A549 (cell line): ENCODE measurements around the gene PLEKHD1. TPM values are rescaled to one million over a fixed set of nuclear protein-coding genes. Genes with fewer than 3 reads are reported as not detected.

Experiments used
- ATAC-seq, 2 experiments: fragments of 200-7000 bp in 1 of 2; fragments of >200 bp in 1 of 2; cut with Nextera tagmentation in 1 of 2; cut with Tn5 transposase in 1 of 2; 3 replicates each; pipeline versions ENCODE4 v1.8.0 to v1.9.1; 2018 to 2020; ENCODE audit warnings: mild to moderate bottlenecking in 1 of 2, moderate library complexity in 1 of 2
- CTCF ChIA-PET: fragments of 300-600 bp; sonication (Branson Sonifier 250); formaldehyde crosslinking; extraction: SDS; loops from one replicate; lab custom pipeline; 2021; ENCODE audit warnings: antibody characterized with exemption, inconsistent platforms; lab: Yijun Ruan, JAX
- POLR2A ChIA-PET: fragments of 350-600 bp; formaldehyde crosslinking; extraction: SDS; loops from one replicate; lab custom pipeline; 2021; ENCODE audit warnings: antibody characterized with exemption, inconsistent platforms; lab: Yijun Ruan, JAX
- DNase-seq, 2 experiments: peaks; one replicate each; pipeline versions ENCODE4 v3.0.0 to v3.0.0-alpha.2; 2011 to 2016; ENCODE audit warnings: low read depth in 1 of 2, low spot score in 1 of 2
- FAIRE-seq: peaks from 2 replicates; lab custom pipeline; 2011; peaks lifted over from hg19 to GRCh38; lab: Jason Lieb, UNC
- H3K27ac ChIP-seq, 2 experiments: fragments of >200 bp; sonication (Bioruptor Twin); formaldehyde crosslinking; 3 replicates each; pipeline ENCODE4 v1.5.1; 2016 to 2017
- H3K4me1 ChIP-seq: fragments of >200 bp; sonication (Bioruptor Twin); formaldehyde crosslinking; 3 replicates; pipeline ENCODE4 v1.6.1; 2016
- H3K4me2 ChIP-seq: fragments of >200 bp; sonication (Bioruptor Twin); formaldehyde crosslinking; 3 replicates; pipeline ENCODE4 v1.6.1; 2016
- H3K4me3 ChIP-seq: fragments of >200 bp; sonication (Bioruptor Twin); formaldehyde crosslinking; 3 replicates; pipeline ENCODE4 v1.5.1; 2016
- H3K9me3 ChIP-seq: fragments of >200 bp; sonication (Bioruptor Twin); formaldehyde crosslinking; 3 replicates; pipeline ENCODE4 v1.6.1; 2016
- CBX8 ChIP-seq: fragments of 200-600 bp; sonication (generic); IDR thresholded peaks from 2 replicates; pipeline ENCODE4 v1.6.1; 2016
- CHD4 ChIP-seq: fragments of 200-600 bp; sonication (generic); IDR thresholded peaks from 2 replicates; pipeline ENCODE4 v1.6.1; 2016; ENCODE audit warnings: antibody characterized with exemption, mild to moderate bottlenecking, borderline replicate concordance
- KDM1A ChIP-seq: fragments of 200-600 bp; sonication (generic); IDR thresholded peaks from 2 replicates; pipeline ENCODE4 v1.6.1; 2016; ENCODE audit warnings: low read depth, mild to moderate bottlenecking
- MAFK ChIP-seq: fragments of 450-650 bp; IDR thresholded peaks from 2 replicates; pipeline ENCODE4 v1.6.1; 2014; ENCODE audit not compliant: partially characterized antibody
- PHF8 ChIP-seq: fragments of 200-600 bp; sonication (generic); IDR thresholded peaks from 2 replicates; pipeline ENCODE4 v1.6.1; 2016; ENCODE audit warnings: low read depth, mild to moderate bottlenecking, antibody characterized with exemption, moderate library complexity, borderline replicate concordance
- RFX5 ChIP-seq: fragments of 450-650 bp; IDR thresholded peaks from 2 replicates; pipeline ENCODE4 v1.7.1; 2014; ENCODE audit warnings: antibody characterized with exemption, mild to moderate bottlenecking, moderate library complexity
- RNF2 ChIP-seq: fragments of 200-600 bp; sonication (generic); IDR thresholded peaks from 2 replicates; pipeline ENCODE4 v1.6.1; 2016; ENCODE audit warnings: low read depth, mild to moderate bottlenecking, antibody characterized with exemption, moderate library complexity, borderline replicate concordance
- ZFP36 ChIP-seq: fragments of 450-650 bp; IDR thresholded peaks from 2 replicates; pipeline ENCODE4 v1.6.1; 2014; ENCODE audit warnings: borderline replicate concordance; ENCODE audit not compliant: partially characterized antibody
- WGBS: methylation state at CpG from one replicate; pipeline ENCODE4 v1.1.6; 2017; ENCODE audit errors: missing lambda C conversion rate; 5-methylcytosine and 5-hydroxymethylcytosine counted together
- polyA plus RNA-seq, 4 experiments: library from polyadenylated mRNA; depleted of rRNA in 3 of 4; stranded (reverse); fragments of >200 nt; fragmentation: RNase III in 1 of 4; extraction: RNeasy Plus Mini Kit Qiagen cat#74134 plus additional on column Dnase treatment in 1 of 4; gene quantifications; 2 replicates in 3 of 4; 3 replicates in 1 of 4; pipeline ENCODE4 v1.2.3, GENCODE V29; 2011 to 2017
- TF ChIP-seq, protein P1 (sequence below): fragments of 250-450 bp; sonication (Bioruptor Pico); IDR thresholded peaks from 2 replicates; pipeline ENCODE4 v1.5.0; 2020; ENCODE audit warnings: low read depth, mild to moderate bottlenecking, moderate library complexity
- TF ChIP-seq, protein P2 (sequence below): fragments of >200 bp; sonication (Bioruptor Twin); formaldehyde crosslinking; IDR thresholded peaks from 3 replicates; pipeline ENCODE4 v1.5.1; 2016
- TF ChIP-seq, protein P3 (sequence below): IDR thresholded peaks from 2 replicates; pipeline ENCODE4 v1.6.1; 2012
- TF ChIP-seq, protein P4 (sequence below): fragments of >200 bp; sonication (Bioruptor Twin); formaldehyde crosslinking; IDR thresholded peaks from 3 replicates; pipeline ENCODE4 v1.6.1; 2016
- TF ChIP-seq, protein P5 (sequence below): fragments of 150-350 bp; IDR thresholded peaks from 2 replicates; pipeline ENCODE4 v1.6.1; 2014; ENCODE audit warnings: low read depth, mild to moderate bottlenecking, low read length

PLEKHD1 gene
- polyA plus RNA-seq, 2 of the 4 experiments (the other 2 are of a cell fraction): 0.01 to 0.04 TPM

DNA sequence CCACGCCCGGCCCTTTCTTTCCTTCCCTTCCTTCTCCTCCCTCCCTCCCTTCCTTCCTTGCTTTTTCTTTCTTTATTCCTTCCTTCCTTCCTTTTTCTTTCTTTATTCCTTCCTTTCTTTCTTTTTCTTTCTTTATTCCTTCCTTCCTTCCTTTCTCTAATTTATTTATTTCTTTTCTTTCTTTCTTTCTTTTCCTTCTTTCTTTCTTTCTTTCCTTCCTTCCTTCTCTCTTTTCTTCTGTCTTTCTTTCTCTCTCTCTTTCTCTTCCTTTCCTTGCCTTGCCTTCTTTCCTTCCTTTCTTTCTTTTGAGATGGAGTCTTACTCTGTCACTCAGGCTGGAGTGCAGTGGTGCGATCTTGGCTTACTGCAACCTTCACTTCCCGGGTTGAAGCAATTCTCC, 74.2 kb downstream of the PLEKHD1 start:
- FAIRE-seq: no peak
- H3K4me3 ChIP-seq: no peak overlapping the region
- POLR2A ChIA-PET: no interaction called here

DNA sequence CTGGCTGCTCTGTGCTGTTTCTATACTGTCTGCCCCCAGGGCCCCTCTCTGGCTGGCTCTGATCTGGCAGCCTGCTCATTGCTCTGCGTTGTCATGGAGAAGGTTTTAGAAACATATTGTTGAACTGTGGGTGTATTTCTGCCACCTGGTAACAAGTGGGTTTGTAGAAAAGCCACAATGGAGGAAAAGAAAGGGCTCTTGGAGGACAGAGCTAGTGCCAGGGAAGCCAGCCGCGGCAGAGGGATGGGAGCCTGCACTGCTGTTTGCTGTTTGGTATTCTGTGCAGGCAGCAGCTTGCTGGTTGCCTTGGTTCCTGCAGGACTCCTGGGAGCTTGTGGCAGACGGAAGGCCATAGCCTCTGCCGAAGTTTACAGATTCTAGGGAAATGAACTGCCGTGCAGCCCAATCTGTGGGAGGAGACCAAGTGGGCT, 75.1 kb downstream of the PLEKHD1 start:
- no peak overlapping the region for H3K27ac ChIP-seq
- 53% methylated on average over 6 of the region's 6 CpGs for WGBS
- DNase-seq (no peak), ATAC-seq (no peak; a peak in 2 of 6 replicates), FAIRE-seq (no peak)
- ChIA-PET POLR2A (no interaction called here), CTCF (interaction anchor here (1.1 to 8.7 kb wide), 5 partner anchors 12 to 167 kb away, joined by 4 to 86 read pairs (median 8); partner anchors contain the start of gene CCDC177)
- no peak overlapping the region for H3K4me2 ChIP-seq
- H3K4me1 ChIP-seq: no peaks in the 10 kb centered on the region
- H3K9me3 ChIP-seq: no peaks in the 10 kb centered on the region
- TF ChIP-seq CBX8: no peak
- no peak for TF ChIP-seq PHF8
- no peak for TF ChIP-seq RNF2
- no peak overlapping the region for H3K4me3 ChIP-seq

More for the DNA sequence above, 74.2 kb downstream of the PLEKHD1 start:
- TF ChIP-seq KDM1A (no peak), RFX5 (no peak), CHD4 (no peak), ZFP36 (no peak)
- TF ChIP-seq, protein P1, sequence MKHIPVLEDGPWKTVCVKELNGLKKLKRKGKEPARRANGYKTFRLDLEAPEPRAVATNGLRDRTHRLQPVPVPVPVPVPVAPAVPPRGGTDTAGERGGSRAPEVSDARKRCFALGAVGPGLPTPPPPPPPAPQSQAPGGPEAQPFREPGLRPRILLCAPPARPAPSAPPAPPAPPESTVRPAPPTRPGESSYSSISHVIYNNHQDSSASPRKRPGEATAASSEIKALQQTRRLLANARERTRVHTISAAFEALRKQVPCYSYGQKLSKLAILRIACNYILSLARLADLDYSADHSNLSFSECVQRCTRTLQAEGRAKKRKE (CRISPR knock-in tag): no peak
- TF ChIP-seq, protein P2, sequence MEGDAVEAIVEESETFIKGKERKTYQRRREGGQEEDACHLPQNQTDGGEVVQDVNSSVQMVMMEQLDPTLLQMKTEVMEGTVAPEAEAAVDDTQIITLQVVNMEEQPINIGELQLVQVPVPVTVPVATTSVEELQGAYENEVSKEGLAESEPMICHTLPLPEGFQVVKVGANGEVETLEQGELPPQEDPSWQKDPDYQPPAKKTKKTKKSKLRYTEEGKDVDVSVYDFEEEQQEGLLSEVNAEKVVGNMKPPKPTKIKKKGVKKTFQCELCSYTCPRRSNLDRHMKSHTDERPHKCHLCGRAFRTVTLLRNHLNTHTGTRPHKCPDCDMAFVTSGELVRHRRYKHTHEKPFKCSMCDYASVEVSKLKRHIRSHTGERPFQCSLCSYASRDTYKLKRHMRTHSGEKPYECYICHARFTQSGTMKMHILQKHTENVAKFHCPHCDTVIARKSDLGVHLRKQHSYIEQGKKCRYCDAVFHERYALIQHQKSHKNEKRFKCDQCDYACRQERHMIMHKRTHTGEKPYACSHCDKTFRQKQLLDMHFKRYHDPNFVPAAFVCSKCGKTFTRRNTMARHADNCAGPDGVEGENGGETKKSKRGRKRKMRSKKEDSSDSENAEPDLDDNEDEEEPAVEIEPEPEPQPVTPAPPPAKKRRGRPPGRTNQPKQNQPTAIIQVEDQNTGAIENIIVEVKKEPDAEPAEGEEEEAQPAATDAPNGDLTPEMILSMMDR: no peak
- H3K27ac ChIP-seq: no peak overlapping the region
- no peak overlapping the region for H3K4me2 ChIP-seq
- H3K9me3 ChIP-seq: no peaks in the 10 kb centered on the region
- no peaks in the 10 kb centered on the region; the same call in 2 of the 3 replicates for H3K4me1 ChIP-seq
- 42% methylated on average over 4 of the region's 4 CpGs for WGBS
- CTCF ChIA-PET: interaction anchor here (1.1 to 8.7 kb wide), 4 partner anchors 11 to 55 kb away, joined by 4 to 86 read pairs (median 6); partner anchors contain the start of gene CCDC177
- DNase-seq (no peak), ATAC-seq (no peak)

DNA sequence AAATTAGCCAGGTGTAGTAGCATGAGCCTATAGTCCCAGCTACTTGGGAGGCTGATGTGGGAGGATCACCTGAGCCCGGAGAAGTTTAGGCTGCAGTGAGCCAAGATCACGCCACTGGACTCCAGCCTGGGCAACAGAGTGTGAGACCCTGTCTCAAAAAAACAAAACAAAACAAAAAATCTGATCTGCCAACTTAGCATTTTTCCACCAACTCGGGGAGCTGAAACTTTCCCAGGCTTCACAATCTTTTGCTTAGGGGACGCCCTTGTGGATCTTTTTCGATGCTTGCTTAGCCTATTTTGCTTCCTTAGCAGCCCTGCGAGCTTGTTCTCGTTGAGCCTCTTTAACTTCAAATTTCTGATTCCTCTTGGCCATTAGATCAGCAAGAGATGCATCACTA, 76.3 kb downstream of the PLEKHD1 start:
- POLR2A ChIA-PET: no interaction called here
- FAIRE-seq: no peak
- CTCF ChIA-PET: interaction anchor here (1.1 to 8.7 kb wide), 3 partner anchors 12 to 166 kb away, joined by 3 to 86 read pairs (median 8); partner anchors contain the start of gene CCDC177

More for the DNA sequence above, 76.3 kb downstream of the PLEKHD1 start:
- TF ChIP-seq, protein P3, sequence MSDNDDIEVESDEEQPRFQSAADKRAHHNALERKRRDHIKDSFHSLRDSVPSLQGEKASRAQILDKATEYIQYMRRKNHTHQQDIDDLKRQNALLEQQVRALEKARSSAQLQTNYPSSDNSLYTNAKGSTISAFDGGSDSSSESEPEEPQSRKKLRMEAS: no peak
- TF ChIP-seq MAFK: peak; percentile 55
- TF ChIP-seq, protein P4, sequence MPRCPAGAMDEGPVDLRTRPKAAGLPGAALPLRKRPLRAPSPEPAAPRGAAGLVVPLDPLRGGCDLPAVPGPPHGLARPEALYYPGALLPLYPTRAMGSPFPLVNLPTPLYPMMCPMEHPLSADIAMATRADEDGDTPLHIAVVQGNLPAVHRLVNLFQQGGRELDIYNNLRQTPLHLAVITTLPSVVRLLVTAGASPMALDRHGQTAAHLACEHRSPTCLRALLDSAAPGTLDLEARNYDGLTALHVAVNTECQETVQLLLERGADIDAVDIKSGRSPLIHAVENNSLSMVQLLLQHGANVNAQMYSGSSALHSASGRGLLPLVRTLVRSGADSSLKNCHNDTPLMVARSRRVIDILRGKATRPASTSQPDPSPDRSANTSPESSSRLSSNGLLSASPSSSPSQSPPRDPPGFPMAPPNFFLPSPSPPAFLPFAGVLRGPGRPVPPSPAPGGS: no peak
- TF ChIP-seq, protein P5, sequence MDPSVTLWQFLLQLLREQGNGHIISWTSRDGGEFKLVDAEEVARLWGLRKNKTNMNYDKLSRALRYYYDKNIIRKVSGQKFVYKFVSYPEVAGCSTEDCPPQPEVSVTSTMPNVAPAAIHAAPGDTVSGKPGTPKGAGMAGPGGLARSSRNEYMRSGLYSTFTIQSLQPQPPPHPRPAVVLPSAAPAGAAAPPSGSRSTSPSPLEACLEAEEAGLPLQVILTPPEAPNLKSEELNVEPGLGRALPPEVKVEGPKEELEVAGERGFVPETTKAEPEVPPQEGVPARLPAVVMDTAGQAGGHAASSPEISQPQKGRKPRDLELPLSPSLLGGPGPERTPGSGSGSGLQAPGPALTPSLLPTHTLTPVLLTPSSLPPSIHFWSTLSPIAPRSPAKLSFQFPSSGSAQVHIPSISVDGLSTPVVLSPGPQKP: no peak
- no peak overlapping the region for H3K4me3 ChIP-seq
- H3K4me2 ChIP-seq: no peak overlapping the region
- H3K9me3 ChIP-seq: no peaks in the 10 kb centered on the region
- 41% methylated on average over 7 of the region's 7 CpGs for WGBS
- H3K4me1 ChIP-seq: no peaks in the 10 kb centered on the region
- no peak for ATAC-seq
- no peak for DNase-seq
- H3K27ac ChIP-seq: no peak overlapping the region
